Activated CD8-positive, alpha-beta memory T cell treated with anti-CD3 and anti-CD28 coated beads for 48 hours (primary cell): Measurements from ENCODE around the gene EGLN2.
"Not testable (repeated sequence)": the region's sequence is repeated elsewhere in the genome, so short reads cannot be mapped to it uniquely, and the experiment has no call there.

ENCODE experiments used
- DNase-seq, 3 experiments: peaks; one replicate each; pipeline ENCODE4 v3.0.0-alpha.2; 2020; ENCODE audit warnings: low read depth in 2 of 3, low spot score in 2 of 3

EGLN2 gene

GRCh38 chr19:40776364-40776763 lies 22.6 kb upstream of the EGLN2 start:
- no peak for DNase-seq

- DNase-seq, result peak; percentile 66 to 75 (median 72)
Measured at GRCh38 chr19:40776932-40777644, 21.9 kb upstream of the EGLN2 start.

GRCh38 chr19:40777645-40777936 lies 21.4 kb upstream of the EGLN2 start:
- no peak for DNase-seq

- peak; percentile 95 to 100 (median 97) for DNase-seq
Measured at GRCh38 chr19:40777937-40778705, 20.9 kb upstream of the EGLN2 start, which contains the start of gene RAB4B. Gene RAB4B (plus strand): TSS chr19:40778247. CDS start chr19:40778376, 129 bp downstream.

- DNase-seq, result no peak
Measured at GRCh38 chr19:40778706-40779284, 20.2 kb upstream of the EGLN2 start.

- DNase-seq, result no peak
Measured at GRCh38 chr19:40780582-40780981, 18.4 kb upstream of the EGLN2 start.

GRCh38 chr19:40781140-40781539 lies 17.9 kb upstream of the EGLN2 start:
- DNase-seq, result no peak

GRCh38 chr19:40783711-40784110 lies 15.3 kb upstream of the EGLN2 start:
- DNase-seq, result no peak

GRCh38 chr19:40784146-40784545 lies 14.8 kb upstream of the EGLN2 start:
- DNase-seq, result not testable (repeated sequence)

- no peak for DNase-seq
Measured at GRCh38 chr19:40785526-40785925, 13.5 kb upstream of the EGLN2 start.

GRCh38 chr19:40786060-40787037 lies 12.6 kb upstream of the EGLN2 start:
- no peak for DNase-seq

GRCh38 chr19:40791349-40791748 lies 7.6 kb upstream of the EGLN2 start:
- no peak for DNase-seq

GRCh38 chr19:40791996-40792395 lies 7.0 kb upstream of the EGLN2 start:
- DNase-seq, result no peak

GRCh38 chr19:40797166-40797962 lies 1.6 kb upstream of the EGLN2 start:
- DNase-seq, result no peak

- no peak for DNase-seq
Measured at GRCh38 chr19:40797963-40798682, 868 bp upstream of the EGLN2 start.

- no peak for DNase-seq
Measured at GRCh38 chr19:40799558-40800338, 757 bp downstream of the EGLN2 start.

GRCh38 chr19:40800339-40800996 lies 1.5 kb downstream of the EGLN2 start:
- no peak for DNase-seq

GRCh38 chr19:40800997-40801377 lies 2.0 kb downstream of the EGLN2 start:
- DNase-seq, result no peak
